GM21367 (cell line): ENCODE measurements around the gene BACH1.

Source experiments
- ATAC-seq: cut with Tn5 transposase; IDR thresholded peaks from one replicate; pipeline ENCODE4 v1.9.1; 2021; ENCODE audit not compliant: unreplicated experiment

Gene BACH1

DNA sequence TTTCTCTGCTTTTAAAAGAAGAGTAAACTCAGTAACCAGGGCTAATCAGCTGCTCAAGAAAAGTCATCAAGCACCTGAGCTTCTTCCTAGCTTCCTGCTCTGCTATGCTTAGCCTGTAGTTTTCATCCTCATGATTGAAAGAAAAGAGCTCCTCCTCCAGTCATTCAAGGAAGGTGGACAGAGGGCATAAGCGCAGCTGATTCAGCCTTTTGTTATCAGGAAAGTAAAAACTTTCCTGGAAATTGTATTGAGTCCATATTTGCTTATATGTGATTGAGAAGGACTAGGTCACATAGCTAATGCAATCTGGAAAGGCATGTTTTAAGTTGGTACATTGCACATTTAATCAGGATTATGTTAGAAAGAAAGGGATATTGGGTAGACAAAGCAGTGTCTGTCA, 8.5 kb upstream of the BACH1 start:
- no peak for ATAC-seq

DNA sequence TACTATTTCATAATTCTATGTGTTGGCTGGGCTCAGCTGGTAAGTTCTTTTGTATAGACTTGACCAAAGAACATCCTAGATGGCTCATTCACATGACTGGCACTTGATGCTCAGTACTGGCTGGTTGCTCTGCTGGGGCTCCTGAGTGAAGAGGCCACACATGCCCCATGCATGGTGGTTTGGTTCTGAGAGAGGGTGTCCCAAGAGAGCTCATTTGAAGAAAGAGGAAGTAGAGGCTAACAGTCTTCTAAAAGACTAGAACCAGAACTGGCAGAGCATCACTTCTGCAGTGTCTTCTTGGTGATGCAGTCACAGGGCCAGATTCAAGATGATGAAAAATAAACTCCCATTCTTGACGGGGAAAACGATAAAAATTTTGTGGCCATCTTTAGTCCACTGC, 5.2 kb upstream of the BACH1 start:
- ATAC-seq, result peak; percentile 84

DNA sequence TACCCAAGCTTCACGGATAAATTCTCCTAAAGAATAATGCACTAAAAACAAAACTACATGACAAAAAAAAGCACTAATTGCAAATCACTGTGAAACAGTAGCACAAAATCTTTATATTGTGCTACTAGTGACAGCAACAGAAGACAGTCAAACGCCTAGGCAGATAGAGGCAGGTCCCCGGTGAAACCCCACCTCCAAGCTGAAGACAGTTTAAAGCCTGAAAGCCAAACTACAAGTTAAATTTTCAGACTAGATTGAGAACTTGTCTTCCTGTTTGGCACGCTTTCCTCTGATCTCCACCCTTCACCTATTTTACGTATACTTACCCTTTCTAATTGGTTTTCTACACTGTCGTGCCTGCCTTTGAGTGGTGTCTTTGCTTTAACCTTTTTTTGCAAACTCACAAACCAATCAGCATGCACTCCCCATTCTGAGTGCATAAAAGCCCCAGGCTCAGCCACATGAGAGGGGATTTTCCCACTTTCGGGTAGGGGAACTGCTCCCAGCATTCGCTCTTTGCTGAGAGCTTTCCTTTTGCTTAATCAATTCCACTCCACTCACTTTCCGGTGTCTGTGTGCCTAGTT, 3.6 kb upstream of the BACH1 start:
- no peak for ATAC-seq

DNA sequence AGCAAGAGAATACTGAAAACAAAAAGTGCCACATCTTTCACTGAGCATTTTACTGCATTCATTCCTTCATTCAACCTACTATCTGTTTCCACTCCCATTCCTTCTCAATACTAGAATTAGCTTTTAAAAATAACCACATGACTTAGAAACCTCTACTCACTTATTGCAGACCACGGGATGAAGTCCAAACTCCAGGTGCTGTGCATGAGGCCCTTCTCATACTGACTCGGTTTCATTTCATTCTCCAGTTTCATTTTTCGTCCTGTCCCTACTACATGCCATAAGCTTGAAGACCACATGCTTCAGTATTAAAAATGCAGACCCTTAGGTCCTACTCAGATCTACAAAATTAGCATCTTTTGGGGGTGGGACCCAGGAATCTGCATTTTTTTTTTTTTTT, 2.3 kb upstream of the BACH1 start:
- ATAC-seq, result no peak

DNA sequence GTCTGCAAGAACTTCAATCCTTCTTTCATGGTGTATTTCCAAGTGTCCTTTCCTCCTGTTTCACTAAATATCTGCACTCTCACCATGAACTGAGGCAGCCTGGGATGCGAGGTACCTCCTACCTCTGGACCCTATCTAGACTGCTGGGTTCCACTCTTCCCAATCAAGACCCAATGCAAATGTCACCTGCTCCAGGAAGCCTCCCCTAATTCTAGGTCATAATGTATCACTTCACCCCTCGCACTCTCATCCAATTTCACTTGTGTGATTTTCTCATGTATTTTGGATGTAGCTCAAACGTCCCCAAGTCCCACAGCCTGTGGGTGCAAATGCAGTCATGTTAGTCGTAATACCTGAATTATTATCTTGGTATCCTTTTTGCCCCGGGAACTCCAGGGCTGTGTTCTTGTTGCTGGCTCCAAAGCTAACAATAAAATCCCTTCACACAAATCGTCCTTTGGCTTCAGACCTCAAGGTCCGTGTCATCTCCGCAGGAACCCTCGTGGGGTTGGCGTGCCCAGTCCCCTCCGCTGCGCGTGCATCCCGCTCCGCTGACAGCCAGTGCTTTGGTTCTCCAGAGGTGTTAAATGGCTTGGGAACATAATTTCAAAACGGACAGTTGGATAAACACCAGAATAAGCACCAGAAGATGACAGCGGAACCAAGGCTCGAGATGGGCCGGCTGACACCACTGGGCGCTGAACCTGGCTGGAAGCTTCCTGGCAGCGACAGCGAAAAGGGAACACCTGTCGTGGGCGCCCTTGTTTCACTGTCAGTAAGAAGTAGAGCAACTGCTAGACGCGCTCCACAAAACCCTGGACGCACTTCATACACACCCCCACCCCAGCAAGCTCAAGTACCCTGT, 1.0 kb upstream of the BACH1 start:
- ATAC-seq, result no peak

DNA sequence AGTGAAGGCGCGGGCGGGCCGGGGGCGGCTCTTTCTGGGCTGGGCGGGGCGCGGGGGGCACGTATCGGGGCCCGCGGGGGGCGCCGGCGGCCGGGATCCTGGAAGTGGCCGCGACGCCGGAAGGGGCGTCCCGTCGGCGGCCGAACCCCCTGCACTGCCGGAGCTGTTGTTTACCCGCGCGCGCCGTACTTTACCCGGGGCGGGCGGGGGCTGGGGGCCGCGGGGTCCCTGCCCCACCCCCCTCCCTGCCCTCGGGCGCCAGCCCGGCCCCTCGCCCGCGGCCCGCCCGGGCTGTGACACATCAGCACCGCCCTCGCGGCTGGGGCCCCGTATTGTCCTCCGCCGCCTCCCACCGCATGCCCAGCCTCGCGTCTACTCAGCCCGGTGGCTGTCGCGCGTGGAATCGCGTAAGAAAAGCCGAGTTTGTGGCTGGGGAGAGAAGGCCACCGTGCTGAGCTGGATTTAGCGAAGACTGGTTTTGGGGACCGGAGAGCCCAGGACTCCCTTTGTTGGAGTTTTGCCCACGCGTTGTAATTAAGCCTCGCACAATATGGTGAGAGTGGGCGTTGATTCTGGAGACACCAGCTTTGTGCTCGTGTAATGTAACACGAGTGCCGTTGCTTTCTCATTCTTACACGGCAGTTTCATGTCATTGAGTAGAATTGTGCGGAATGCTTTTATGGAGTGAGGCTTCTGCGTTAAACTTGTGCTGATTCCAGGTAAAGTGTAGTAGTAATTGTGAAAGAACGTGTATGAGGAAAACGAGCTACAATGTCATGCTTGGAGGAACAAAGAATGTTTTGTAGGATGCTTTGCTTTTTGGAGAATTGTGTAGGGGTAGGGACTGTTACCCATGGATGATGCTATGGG, 559 bp downstream of the BACH1 start:
- peak; percentile 5 for ATAC-seq

DNA sequence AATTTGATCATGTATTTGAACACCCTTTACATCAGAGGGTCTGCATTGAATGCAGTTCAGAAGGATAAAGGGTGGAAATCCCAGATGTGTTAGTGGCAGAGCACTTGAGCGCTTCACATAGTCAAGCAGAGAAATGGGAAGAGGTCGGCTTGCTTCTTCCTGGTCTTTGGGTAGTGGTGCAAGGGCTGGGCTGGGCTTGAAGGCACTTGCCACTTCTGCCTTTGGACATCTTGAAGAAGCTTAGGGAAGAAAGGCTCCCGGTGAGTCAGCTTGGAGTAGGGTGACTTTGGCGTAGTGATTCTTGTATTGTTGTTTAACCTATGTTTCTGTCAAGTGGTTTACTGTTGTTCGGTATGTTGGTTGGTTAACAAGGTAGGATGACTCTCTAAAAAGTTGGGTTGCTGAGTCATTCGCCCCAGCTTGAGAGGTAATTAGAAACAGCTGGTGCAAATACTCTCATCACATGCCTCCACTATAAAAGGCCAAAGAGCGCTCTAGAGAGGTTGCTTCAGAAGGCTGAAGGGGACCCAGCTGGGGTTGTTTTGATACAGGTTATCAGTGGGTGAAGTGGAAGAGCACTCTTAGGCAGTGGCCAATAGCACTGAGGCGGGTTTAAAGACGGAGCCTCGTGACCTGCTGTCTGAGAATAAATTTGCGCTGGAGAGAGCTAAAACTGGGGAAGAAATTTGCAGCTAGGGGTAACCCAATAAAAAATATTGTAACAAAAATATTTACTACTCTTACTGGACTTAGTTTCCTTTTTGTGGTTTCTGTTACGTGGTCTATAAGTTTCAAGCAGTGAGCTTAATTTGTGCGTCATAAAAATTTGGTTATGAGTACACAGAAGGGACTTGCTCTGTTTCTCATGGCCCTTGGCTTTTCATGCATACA, 1.4 kb downstream of the BACH1 start:
- peak; percentile 70 for ATAC-seq

DNA sequence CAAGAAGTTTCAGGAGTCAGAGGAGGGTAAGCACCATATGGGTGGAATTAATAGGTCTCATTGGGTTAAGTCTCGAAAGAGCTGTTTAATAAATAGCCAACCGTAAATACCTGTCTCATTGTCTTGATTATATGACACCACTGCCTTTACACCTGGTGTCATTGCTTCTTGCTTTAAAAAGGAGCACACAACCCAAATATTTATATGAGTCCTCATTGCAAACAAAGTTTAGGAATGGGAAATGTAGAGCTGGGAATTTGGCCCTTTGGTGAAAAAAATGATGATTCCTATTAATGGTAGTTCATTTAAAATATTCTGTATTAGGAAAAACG, 2.1 kb downstream of the BACH1 start:
- no peak for ATAC-seq

DNA sequence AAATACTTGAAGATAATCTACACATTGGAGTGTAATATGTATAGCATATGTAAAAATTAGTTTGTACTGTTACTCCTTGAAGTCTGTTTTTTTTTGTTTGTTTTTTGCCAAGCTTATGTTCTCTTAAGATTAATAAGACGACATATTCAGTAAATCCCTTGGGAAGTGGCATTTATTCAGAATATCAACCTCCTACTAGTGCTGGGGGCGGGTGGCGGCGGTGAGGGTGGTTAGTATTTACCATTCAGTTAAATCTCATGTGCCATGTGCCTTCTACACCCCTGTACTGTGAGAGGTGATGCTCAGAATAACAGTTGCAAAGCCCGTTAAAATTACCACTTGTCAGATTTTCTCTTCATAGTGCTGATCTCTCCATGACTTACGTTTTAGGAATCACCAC, 3.0 kb downstream of the BACH1 start:
- no peak for ATAC-seq

DNA sequence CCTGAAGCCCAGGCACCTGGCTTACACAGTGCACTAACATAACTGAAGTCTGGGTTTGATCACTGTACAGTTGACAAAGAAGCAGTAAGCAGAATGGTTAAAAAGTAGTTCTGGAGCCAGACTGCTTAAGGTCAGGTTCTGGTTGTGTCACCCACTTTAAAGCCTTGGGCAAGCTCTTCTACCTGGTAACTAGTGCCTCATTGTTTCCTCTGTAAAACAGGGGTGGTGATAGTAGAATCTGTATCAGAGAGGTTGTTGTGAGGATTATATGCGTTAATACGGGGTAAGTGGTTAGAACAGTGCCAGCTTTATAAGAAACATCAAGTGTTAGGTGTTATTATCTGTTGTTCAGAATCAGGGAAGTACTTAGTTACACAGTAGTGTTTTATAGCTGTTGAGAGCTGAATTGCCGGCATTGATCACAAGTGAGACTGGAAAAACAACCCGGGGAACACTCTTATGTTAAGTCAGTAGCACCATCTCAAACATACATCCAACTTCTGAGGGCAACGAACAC, 3.7 kb downstream of the BACH1 start:
- no peak for ATAC-seq

DNA sequence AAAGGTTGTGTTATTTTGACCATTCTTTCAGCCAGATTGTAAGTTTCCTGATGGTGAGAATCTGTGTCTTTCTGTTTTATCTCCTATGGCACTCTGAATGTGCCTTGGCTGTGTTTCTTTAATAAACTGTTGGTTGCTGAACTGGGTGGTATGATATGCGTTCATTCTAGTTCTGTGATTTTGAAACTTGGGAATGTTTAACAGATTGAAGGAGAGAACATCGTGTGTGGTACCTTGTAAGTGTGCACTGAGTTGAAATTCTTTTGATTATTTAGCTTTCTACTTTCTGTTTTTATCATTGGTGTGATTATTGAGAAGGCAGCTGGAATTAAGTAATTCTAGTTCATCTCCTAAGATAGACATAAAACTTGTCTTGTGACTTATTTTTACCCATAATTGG, 4.6 kb downstream of the BACH1 start:
- ATAC-seq, result no peak

DNA sequence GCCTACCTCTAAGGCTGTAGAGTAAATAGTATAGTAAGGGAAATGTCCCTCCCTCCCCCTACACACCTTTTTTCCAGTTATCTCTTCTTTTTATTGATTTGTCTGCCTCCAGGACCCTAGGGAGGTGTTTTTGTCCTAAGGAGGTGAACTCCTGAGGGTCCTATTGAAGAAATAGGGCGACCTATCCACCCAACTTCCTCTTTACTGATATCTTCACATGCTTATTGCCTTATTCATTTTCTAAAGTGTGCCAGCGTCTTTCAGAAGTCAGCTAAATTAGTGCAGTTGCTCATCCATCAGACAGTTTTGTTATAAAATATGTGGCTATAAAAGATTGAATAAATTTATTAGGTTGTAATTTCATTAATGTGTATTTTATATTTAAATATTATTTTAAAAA, 5.9 kb downstream of the BACH1 start:
- ATAC-seq, result no peak

DNA sequence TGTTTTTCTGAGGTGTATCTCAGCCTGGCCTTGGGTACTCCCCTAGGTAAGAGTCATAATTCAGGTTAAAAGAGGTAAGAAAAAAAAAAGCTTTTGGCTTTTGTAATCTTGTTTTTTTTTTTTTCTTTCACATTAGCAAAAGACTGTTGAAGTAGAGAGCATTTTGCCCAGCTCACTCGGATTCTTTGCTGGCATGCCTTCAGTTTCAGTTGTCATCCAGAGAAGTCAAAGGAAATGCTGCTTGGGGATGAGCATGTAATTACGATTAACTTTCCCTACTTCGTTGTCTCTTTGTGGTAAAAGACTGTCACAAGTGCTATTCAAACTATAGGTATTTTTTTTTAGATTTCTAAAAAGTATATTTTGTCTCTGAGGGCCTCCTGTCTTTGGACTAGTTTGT, 6.3 kb downstream of the BACH1 start:
- ATAC-seq, result no peak

DNA sequence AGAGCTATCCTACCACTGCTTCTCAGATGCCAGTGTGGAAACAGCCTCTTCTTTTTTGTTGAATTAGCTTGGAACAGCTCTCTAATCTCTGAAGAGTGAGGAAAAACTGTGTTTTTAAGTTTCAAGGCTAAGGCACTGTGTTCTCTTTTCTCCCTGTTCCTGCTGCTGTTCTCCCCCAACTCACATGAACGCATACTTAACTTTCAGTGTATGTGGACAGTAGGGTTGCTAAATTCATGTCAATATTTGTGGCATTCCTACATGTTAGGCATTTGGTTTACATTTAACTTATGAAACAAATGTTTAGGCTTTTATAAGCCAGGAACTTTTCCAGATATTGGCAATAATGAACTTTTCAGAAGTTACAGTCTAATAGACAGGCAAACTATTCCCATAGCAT, 6.8 kb downstream of the BACH1 start:
- no peak for ATAC-seq

DNA sequence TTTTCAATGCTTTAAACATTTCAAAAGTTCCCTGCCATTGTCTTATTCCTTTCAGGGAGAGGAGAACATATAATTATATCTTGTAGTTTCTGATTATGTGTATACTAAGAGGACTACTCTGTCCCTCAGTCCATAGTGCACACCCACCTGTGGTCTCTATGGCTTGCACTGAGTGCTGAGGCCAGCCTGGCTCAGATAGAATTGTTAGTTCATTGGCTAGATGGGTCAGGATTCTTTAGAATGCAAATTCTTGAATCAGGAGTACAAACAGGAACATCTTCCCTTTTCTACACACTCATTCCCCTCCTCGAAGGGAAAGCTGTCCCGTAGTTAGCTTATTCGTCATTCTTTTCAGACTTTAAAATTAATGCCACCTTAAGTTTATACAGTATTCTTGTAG, 8.2 kb downstream of the BACH1 start:
- ATAC-seq, result no peak

DNA sequence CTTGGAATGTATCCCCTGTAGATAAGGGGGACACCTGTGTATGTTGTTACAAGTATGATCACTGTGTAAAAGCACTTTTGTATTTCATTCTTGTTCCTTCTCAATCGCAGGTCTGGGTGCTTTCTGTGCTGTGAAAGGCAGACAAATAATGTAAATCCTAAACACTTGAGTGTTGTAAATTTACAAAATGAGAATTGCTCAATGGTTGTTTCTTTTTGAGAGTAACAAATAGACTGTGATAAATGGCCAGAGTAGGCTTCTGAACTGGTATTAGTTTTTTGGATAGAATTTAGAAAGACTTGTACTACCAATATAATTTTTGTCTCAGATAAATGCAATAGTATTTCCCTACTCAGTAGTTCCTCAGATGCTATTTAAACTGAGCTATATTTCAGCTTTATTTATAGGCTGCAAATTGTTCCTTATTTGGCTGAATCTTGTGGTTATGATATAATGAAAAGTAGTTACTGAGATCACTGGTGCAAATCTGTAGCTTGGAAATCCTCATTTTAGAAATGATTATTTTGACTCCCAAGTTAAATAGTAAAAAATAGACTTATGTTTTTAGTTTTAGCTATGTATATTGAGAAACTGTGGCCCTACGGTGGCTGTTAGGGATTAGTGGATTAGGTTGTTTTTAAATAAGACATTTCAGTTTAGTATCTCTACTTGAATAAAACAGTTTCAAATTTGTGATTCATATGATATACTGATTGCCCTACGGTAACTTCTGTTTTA, 9.2 kb downstream of the BACH1 start:
- ATAC-seq, result no peak

DNA sequence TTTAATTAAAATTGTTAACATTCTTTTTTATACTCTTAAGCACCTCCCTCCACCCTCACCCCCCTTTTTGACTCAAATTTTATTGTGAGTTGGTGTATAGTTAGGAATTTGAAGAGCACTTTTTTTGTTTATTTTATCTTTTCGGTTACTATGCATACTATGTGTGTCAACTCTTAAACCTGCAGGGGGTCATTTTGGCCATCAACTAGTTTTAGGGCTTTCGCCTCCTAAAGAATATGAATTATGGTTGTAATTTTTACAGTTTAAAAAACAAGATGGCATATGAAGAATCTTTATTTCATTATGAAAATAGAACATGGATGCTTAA, 9.7 kb downstream of the BACH1 start:
- ATAC-seq, result no peak

DNA sequence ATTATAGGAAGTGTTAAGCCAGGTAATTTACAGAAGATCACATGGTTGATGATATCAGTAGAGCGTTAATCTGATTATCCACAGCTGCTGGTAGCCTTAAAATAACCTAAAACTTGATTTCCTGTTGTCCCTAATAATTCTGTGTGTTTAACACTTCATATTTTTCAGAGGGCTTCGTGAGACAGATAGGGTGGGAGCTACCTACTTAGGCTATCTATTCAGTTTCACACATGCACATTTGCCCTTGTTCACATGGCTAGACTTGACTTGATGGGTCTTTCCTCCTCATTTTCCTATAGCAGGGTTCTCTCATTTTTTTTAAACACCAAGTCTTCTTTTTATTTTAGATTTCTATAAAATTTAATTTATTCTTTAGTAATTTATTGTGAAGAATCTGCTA, 11.0 kb downstream of the BACH1 start:
- no peak for ATAC-seq

DNA sequence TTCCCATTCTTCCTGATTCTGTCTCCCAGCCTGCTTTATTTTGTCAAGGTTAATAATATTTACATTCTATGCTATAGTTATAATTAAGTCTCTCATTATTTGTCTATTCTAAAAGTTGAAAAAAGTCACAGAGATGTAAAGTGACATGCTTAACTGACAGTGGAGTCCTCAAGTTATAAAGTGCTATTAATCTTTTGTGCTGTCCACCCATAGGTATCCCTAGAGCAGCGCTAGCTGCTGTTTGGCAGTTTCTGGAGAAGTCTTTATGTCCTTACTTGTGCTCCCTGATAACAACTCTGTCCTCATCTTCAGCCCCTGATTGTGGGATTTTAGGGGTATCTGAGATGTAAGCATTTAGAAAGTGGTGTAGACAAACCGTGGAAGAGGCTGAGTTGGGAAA, 13.1 kb downstream of the BACH1 start:
- ATAC-seq, result no peak

DNA sequence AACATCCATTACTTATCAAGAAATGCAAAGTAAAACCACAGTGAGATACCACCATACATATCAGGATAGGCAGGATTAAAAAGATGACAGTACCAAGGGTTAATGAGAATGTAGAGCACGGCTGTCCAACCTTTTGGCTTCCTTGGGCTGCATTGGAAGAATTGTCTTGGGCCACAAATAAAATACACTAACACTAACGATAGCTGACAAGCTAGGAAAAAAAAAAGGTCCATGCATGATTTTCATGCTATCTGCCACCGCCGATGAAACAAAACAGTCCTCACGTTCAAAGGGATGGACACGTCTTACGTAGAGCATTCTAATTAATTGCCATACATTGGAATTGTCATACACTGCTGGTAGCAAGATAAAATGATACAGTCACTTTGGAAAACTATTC, 14.3 kb downstream of the BACH1 start:
- no peak for ATAC-seq
